ENCODE results near the gene EPHA7. TPM values are rescaled to one million over a fixed set of nuclear protein-coding genes. Genes with fewer than 3 reads are reported as not detected.

The EPHA7 gene
- total RNA-seq, 1 donor from 2014 or later: not detected

GRCh38 chr6:93376026-93376540 is 43.3 kb downstream of the EPHA7 start:
- Mint-ChIP-seq H3K4me1 (ENCODE audit: low read depth) (no peaks in the 10 kb centered on the region), H3K4me3 (ENCODE audit: low read depth) (no peak overlapping the region), H3K27me3 (ENCODE audit: low read depth) (no peaks in the 10 kb centered on the region), H3K9me3 (no peaks in the 10 kb centered on the region), H3K36me3 (ENCODE audit: low read depth) (no peaks in the 10 kb centered on the region), H3K27ac (no peak overlapping the region)
- no peak for DNase-seq (ENCODE audit: low spot score)
- intact Hi-C loops (cut with micrococcal nuclease): no loop called here

- Mint-ChIP-seq H3K27me3 (ENCODE audit: low read depth) (no peaks in the 10 kb centered on the region), H3K4me1 (ENCODE audit: low read depth) (no peaks in the 10 kb centered on the region), H3K27ac (no peak overlapping the region), H3K36me3 (ENCODE audit: low read depth) (no peaks in the 10 kb centered on the region), H3K4me3 (ENCODE audit: low read depth) (no peak overlapping the region), H3K9me3 (no peaks in the 10 kb centered on the region)
- DNase-seq (ENCODE audit: low spot score): no peak
- intact Hi-C loops (cut with micrococcal nuclease): no loop called here
Measured at GRCh38 chr6:93373445-93373844, 45.9 kb downstream of the EPHA7 start.

GRCh38 chr6:93371756-93372155 is 47.6 kb downstream of the EPHA7 start:
- Mint-ChIP-seq H3K4me3 (ENCODE audit: low read depth) (no peak overlapping the region), H3K36me3 (ENCODE audit: low read depth) (no peaks in the 10 kb centered on the region), H3K27ac (no peak overlapping the region), H3K9me3 (no peaks in the 10 kb centered on the region), H3K4me1 (ENCODE audit: low read depth) (no peaks in the 10 kb centered on the region), H3K27me3 (ENCODE audit: low read depth) (no peaks in the 10 kb centered on the region)
- intact Hi-C loops (cut with micrococcal nuclease): no loop called here
- DNase-seq (ENCODE audit: low spot score): no peak

- no peak overlapping the region for H3K4me3 Mint-ChIP-seq (ENCODE audit: low read depth)
- no peaks in the 10 kb centered on the region for H3K9me3 Mint-ChIP-seq
- no peak for DNase-seq (ENCODE audit: low spot score)
- H3K27me3 Mint-ChIP-seq (ENCODE audit: low read depth): no peaks in the 10 kb centered on the region
- intact Hi-C loops (cut with micrococcal nuclease): no loop called here
- H3K27ac Mint-ChIP-seq: no peak overlapping the region
- no peaks in the 10 kb centered on the region for H3K36me3 Mint-ChIP-seq (ENCODE audit: low read depth)
- no peaks in the 10 kb centered on the region for H3K4me1 Mint-ChIP-seq (ENCODE audit: low read depth)
Measured at GRCh38 chr6:93369586-93370134, 49.7 kb downstream of the EPHA7 start.

GRCh38 chr6:93366506-93366905 is 52.9 kb downstream of the EPHA7 start:
- no peak overlapping the region for H3K4me3 Mint-ChIP-seq (ENCODE audit: low read depth)
- H3K9me3 Mint-ChIP-seq: no peaks in the 10 kb centered on the region
- H3K27ac Mint-ChIP-seq: no peak overlapping the region
- H3K27me3 Mint-ChIP-seq (ENCODE audit: low read depth): no peaks in the 10 kb centered on the region
- intact Hi-C loops (cut with micrococcal nuclease): no loop called here
- no peaks in the 10 kb centered on the region for H3K4me1 Mint-ChIP-seq (ENCODE audit: low read depth)
- no peaks in the 10 kb centered on the region for H3K36me3 Mint-ChIP-seq (ENCODE audit: low read depth)
- DNase-seq (ENCODE audit: low spot score): no peak

GRCh38 chr6:93365445-93365844 is 53.9 kb downstream of the EPHA7 start:
- DNase-seq (ENCODE audit: low spot score): no peak

GRCh38 chr6:93358435-93358834 is 60.9 kb downstream of the EPHA7 start:
- H3K36me3 Mint-ChIP-seq (ENCODE audit: low read depth): no peaks in the 10 kb centered on the region
- H3K4me1 Mint-ChIP-seq (ENCODE audit: low read depth): no peaks in the 10 kb centered on the region
- H3K4me3 Mint-ChIP-seq (ENCODE audit: low read depth): no peak overlapping the region
- H3K27me3 Mint-ChIP-seq (ENCODE audit: low read depth): no peaks in the 10 kb centered on the region
- no peaks in the 10 kb centered on the region for H3K9me3 Mint-ChIP-seq
- DNase-seq (ENCODE audit: low spot score): no peak
- intact Hi-C loops (cut with micrococcal nuclease): no loop called here
- no peak overlapping the region for H3K27ac Mint-ChIP-seq

More at GRCh38 chr6:93365445-93365844, 53.9 kb downstream of the EPHA7 start:
- Mint-ChIP-seq H3K9me3 (no peaks in the 10 kb centered on the region), H3K4me1 (ENCODE audit: low read depth) (no peaks in the 10 kb centered on the region), H3K4me3 (ENCODE audit: low read depth) (no peak overlapping the region), H3K36me3 (ENCODE audit: low read depth) (no peaks in the 10 kb centered on the region), H3K27me3 (ENCODE audit: low read depth) (no peaks in the 10 kb centered on the region), H3K27ac (no peak overlapping the region)
- intact Hi-C loops (cut with micrococcal nuclease): no loop called here

- Mint-ChIP-seq H3K27ac (no peak overlapping the region), H3K36me3 (ENCODE audit: low read depth) (no peaks in the 10 kb centered on the region), H3K27me3 (ENCODE audit: low read depth) (no peaks in the 10 kb centered on the region), H3K4me1 (ENCODE audit: low read depth) (no peaks in the 10 kb centered on the region), H3K4me3 (ENCODE audit: low read depth) (no peak overlapping the region), H3K9me3 (no peaks in the 10 kb centered on the region)
- DNase-seq (ENCODE audit: low spot score): no peak
- intact Hi-C loops (cut with micrococcal nuclease): no loop called here
Measured at GRCh38 chr6:93352604-93353003, 66.8 kb downstream of the EPHA7 start.

- DNase-seq (ENCODE audit: low spot score): no peak
- no peaks in the 10 kb centered on the region for H3K27me3 Mint-ChIP-seq (ENCODE audit: low read depth)
- no peak overlapping the region for H3K27ac Mint-ChIP-seq
- no peaks in the 10 kb centered on the region for H3K4me1 Mint-ChIP-seq (ENCODE audit: low read depth)
- intact Hi-C loops (cut with micrococcal nuclease): no loop called here
- no peak overlapping the region for H3K4me3 Mint-ChIP-seq (ENCODE audit: low read depth)
- no peaks in the 10 kb centered on the region for H3K36me3 Mint-ChIP-seq (ENCODE audit: low read depth)
- no peaks in the 10 kb centered on the region for H3K9me3 Mint-ChIP-seq
Measured at GRCh38 chr6:93351222-93351621, 68.1 kb downstream of the EPHA7 start.

GRCh38 chr6:93350774-93351173 is 68.6 kb downstream of the EPHA7 start:
- no peaks in the 10 kb centered on the region for H3K27me3 Mint-ChIP-seq (ENCODE audit: low read depth)

GRCh38 chr6:93344333-93344835 is 75.0 kb downstream of the EPHA7 start:
- Mint-ChIP-seq H3K36me3 (ENCODE audit: low read depth) (no peaks in the 10 kb centered on the region), H3K9me3 (no peaks in the 10 kb centered on the region), H3K4me3 (ENCODE audit: low read depth) (no peak overlapping the region), H3K27ac (no peak overlapping the region), H3K4me1 (ENCODE audit: low read depth) (no peaks in the 10 kb centered on the region), H3K27me3 (ENCODE audit: low read depth) (no peaks in the 10 kb centered on the region)
- intact Hi-C loops (cut with micrococcal nuclease): no loop called here
- DNase-seq (ENCODE audit: low spot score): no peak

More at GRCh38 chr6:93350774-93351173, 68.6 kb downstream of the EPHA7 start:
- DNase-seq (ENCODE audit: low spot score): no peak
- H3K36me3 Mint-ChIP-seq (ENCODE audit: low read depth): no peaks in the 10 kb centered on the region
- no peak overlapping the region for H3K27ac Mint-ChIP-seq
- no peaks in the 10 kb centered on the region for H3K4me1 Mint-ChIP-seq (ENCODE audit: low read depth)
- H3K4me3 Mint-ChIP-seq (ENCODE audit: low read depth): no peak overlapping the region
- no peaks in the 10 kb centered on the region for H3K9me3 Mint-ChIP-seq
- intact Hi-C loops (cut with micrococcal nuclease): no loop called here

GRCh38 chr6:93343476-93343875 is 75.9 kb downstream of the EPHA7 start:
- intact Hi-C loops (cut with micrococcal nuclease): no loop called here
- Mint-ChIP-seq H3K4me3 (ENCODE audit: low read depth) (no peak overlapping the region), H3K4me1 (ENCODE audit: low read depth) (no peaks in the 10 kb centered on the region), H3K36me3 (ENCODE audit: low read depth) (no peaks in the 10 kb centered on the region), H3K27ac (no peak overlapping the region), H3K9me3 (no peaks in the 10 kb centered on the region), H3K27me3 (ENCODE audit: low read depth) (no peaks in the 10 kb centered on the region)
- no peak for DNase-seq (ENCODE audit: low spot score)

GRCh38 chr6:93341900-93342613 is 77.3 kb downstream of the EPHA7 start:
- Mint-ChIP-seq H3K27ac (no peak overlapping the region), H3K9me3 (no peaks in the 10 kb centered on the region), H3K27me3 (ENCODE audit: low read depth) (no peaks in the 10 kb centered on the region), H3K4me3 (ENCODE audit: low read depth) (no peak overlapping the region), H3K4me1 (ENCODE audit: low read depth) (no peaks in the 10 kb centered on the region), H3K36me3 (ENCODE audit: low read depth) (no peaks in the 10 kb centered on the region)
- intact Hi-C loops (cut with micrococcal nuclease): no loop called here
- no peak for DNase-seq (ENCODE audit: low spot score)
